HepG2 (cell line): ENCODE measurements around the gene PTPRE. TPM values are rescaled to one million over a fixed set of nuclear protein-coding genes. Genes with fewer than 3 reads are reported as not detected.

Source experiments
- DNMT3B ChIP-seq: conservative IDR thresholded peaks from 2 replicates; pipeline ENCODE4 v1.6.1; 2016; ENCODE audit warnings: missing biosample characterization, control low read depth
- EP300 ChIP-seq, 3 experiments: sonication (generic) in 1 of 3; formaldehyde crosslinking in 1 of 3; IDR thresholded peaks; 2 replicates each; pipeline versions ENCODE4 v1.5.1 to v1.6.1; 2011 to 2020; ENCODE audit warnings: low read depth in 2 of 3, low read length in 2 of 3, borderline replicate concordance in 1 of 3, improper control_type of control experiment in 1 of 3, mild to moderate bottlenecking in 1 of 3, missing genetic modification reagents in 1 of 3, moderate library complexity in 1 of 3
- HOXA9 ChIP-seq: sonication (generic); formaldehyde crosslinking; IDR thresholded peaks from 2 replicates; pipeline ENCODE4 v1.8.1; 2022; ENCODE audit warnings: missing genetic modification reagents, mild to moderate bottlenecking, moderate library complexity, borderline replicate concordance
- KLF12 ChIP-seq: sonication (generic); formaldehyde crosslinking; IDR thresholded peaks from 2 replicates; pipeline ENCODE4 v1.4.0; 2020; ENCODE audit warnings: missing genetic modification reagents, borderline replicate concordance
- MAZ ChIP-seq, 2 experiments: sonication (generic) in 1 of 2; formaldehyde crosslinking in 1 of 2; IDR thresholded peaks; 2 replicates each; pipeline versions ENCODE4 v1.5.0 to v1.6.1; 2012 to 2020; ENCODE audit warnings: low read depth in 2 of 2, mild to moderate bottlenecking in 2 of 2, borderline replicate concordance in 1 of 2, improper control_type of control experiment in 1 of 2, low read length in 1 of 2, missing genetic modification reagents in 1 of 2, moderate library complexity in 1 of 2
- RAD21 ChIP-seq: fragments of 450-650 bp; formaldehyde crosslinking; IDR thresholded peaks from 2 replicates; pipeline ENCODE4 v1.5.0; 2020; ENCODE audit warnings: mild to moderate bottlenecking
- SP4 ChIP-seq: sonication (generic); formaldehyde crosslinking; IDR thresholded peaks from 2 replicates; pipeline ENCODE4 v1.8.1; 2023; ENCODE audit warnings: mild to moderate bottlenecking, missing genetic modification reagents
- SPEN ChIP-seq: sonication (generic); formaldehyde crosslinking; IDR thresholded peaks from 2 replicates; pipeline ENCODE4 v1.5.1; 2020; ENCODE audit warnings: low read depth, mild to moderate bottlenecking, missing genetic modification reagents
- STAG1 ChIP-seq: sonication (generic); formaldehyde crosslinking; IDR thresholded peaks from 2 replicates; pipeline ENCODE4 v1.4.0; 2020; ENCODE audit warnings: missing genetic modification reagents
- THYN1 ChIP-seq: sonication (generic); formaldehyde crosslinking; IDR thresholded peaks from 2 replicates; pipeline ENCODE4 v1.8.1; 2023; ENCODE audit warnings: low read depth, mild to moderate bottlenecking, moderate library complexity, missing genetic modification reagents, borderline replicate concordance
- YY1 ChIP-seq: IDR thresholded peaks from 2 replicates; pipeline ENCODE4 v1.6.1; 2011; ENCODE audit warnings: low read length, low read depth, moderate library complexity, mild to moderate bottlenecking; ENCODE audit not compliant: insufficient read depth, insufficient replicate concordance
- ZBTB7A ChIP-seq: sonication (generic); formaldehyde crosslinking; IDR thresholded peaks from 2 replicates; pipeline ENCODE4 v1.8.0; 2022; ENCODE audit warnings: mild to moderate bottlenecking, missing genetic modification reagents
- ZC3H4 ChIP-seq: sonication (generic); formaldehyde crosslinking; IDR thresholded peaks from 2 replicates; pipeline ENCODE4 v1.4.0; 2020; ENCODE audit warnings: missing genetic modification reagents, borderline replicate concordance
- polyA plus RNA-seq, 8 experiments: library from polyadenylated mRNA; depleted of rRNA in 3 of 8; stranded (reverse) in 7 of 8; unstranded in 1 of 8; fragments of >200 nt; fragmentation: Illumina TruSeq in 4 of 8; extraction: Trizol in 4 of 8; gene quantifications; 2 replicates each; pipeline versions ENCODE4 v1.2.1 to v1.2.3, GENCODE V29; 2011 to 2016; ENCODE audit warnings: low read depth in 4 of 8, missing spikeins in 1 of 8, mixed read lengths in 1 of 8; ENCODE audit not compliant: insufficient read depth in 1 of 8
- total RNA-seq, 5 experiments: library from RNA; depleted of rRNA; stranded (reverse); fragments of >200 nt; fragmentation: Illumina TruSeq; extraction: Trizol; gene quantifications; 2 replicates each; pipeline ENCODE4 v1.2.3, GENCODE V29; 2016; ENCODE audit warnings: low read depth in 1 of 5
- TF ChIP-seq, protein P1 (sequence below): sonication (generic); formaldehyde crosslinking; IDR thresholded peaks from 2 replicates; pipeline ENCODE4 v1.5.0; 2020; ENCODE audit warnings: mild to moderate bottlenecking, missing genetic modification reagents, moderate library complexity
- TF ChIP-seq, protein P2 (sequence below): IDR thresholded peaks from 2 replicates; pipeline ENCODE4 v1.6.1; 2016; ENCODE audit warnings: low read depth
- TF ChIP-seq, protein P3 (sequence below): sonication (generic); formaldehyde crosslinking; IDR thresholded peaks from 2 replicates; pipeline ENCODE4 v1.9.0; 2021; ENCODE audit warnings: missing genetic modification reagents, borderline replicate concordance
- TF ChIP-seq, protein P4 (sequence below): sonication (generic); formaldehyde crosslinking; IDR thresholded peaks from 2 replicates; pipeline ENCODE4 v1.5.1; 2020; ENCODE audit warnings: mild to moderate bottlenecking, missing genetic modification reagents, moderate library complexity
- TF ChIP-seq, protein P5 (sequence below): IDR thresholded peaks from 2 replicates; pipeline ENCODE4 v1.6.1; 2016; ENCODE audit warnings: mild to moderate bottlenecking, missing biosample characterization, missing genetic modification reagents

PTPRE gene
- total and polyA plus RNA-seq, 2 of the 13 experiments (the other 11 are each of a cell fraction or from before 2014, with no cell fraction given): 0.01 to 0.02 TPM

DNA sequence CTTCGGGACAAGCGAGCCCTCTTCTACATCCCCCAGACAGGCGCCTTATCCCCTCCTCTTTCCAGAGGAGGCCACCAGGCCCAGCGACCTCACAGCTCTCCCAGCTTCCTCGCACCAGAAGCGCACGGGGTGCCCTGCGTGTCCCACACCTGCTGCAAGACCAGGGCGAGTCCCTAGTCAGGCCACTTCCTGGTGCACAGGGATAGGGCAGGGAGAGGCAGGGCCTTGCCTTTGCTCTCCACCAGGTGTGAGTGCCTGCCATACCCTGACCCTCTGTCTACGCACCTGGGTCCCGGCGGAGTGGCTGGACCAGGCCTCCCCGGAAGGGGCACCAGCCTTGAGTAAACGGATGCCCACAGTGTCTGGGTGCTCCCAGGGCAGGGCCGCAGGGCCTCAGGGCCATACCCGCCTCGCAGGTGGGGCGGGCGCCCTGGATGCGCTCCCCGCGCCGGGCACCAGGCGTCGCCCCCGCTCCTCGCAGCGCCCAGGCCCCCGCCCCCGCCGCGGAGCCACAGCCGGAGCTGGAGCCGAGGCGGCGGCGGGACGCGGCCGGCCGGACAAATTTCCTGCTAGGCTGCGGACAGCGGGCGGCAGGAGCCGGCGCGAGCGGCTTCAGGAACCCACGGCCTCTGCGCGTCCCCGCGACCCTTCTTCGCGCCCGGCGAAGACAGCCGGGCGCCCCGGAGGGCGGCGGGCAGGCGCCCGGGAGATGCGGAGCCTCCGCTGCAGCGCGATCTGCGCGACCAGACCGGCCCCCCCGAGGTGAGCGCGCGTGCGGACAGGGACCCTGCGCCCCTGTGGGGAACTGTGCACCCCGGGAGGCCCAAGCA lies at the start of gene PTPRE (continued):
- TF ChIP-seq, protein P1, sequence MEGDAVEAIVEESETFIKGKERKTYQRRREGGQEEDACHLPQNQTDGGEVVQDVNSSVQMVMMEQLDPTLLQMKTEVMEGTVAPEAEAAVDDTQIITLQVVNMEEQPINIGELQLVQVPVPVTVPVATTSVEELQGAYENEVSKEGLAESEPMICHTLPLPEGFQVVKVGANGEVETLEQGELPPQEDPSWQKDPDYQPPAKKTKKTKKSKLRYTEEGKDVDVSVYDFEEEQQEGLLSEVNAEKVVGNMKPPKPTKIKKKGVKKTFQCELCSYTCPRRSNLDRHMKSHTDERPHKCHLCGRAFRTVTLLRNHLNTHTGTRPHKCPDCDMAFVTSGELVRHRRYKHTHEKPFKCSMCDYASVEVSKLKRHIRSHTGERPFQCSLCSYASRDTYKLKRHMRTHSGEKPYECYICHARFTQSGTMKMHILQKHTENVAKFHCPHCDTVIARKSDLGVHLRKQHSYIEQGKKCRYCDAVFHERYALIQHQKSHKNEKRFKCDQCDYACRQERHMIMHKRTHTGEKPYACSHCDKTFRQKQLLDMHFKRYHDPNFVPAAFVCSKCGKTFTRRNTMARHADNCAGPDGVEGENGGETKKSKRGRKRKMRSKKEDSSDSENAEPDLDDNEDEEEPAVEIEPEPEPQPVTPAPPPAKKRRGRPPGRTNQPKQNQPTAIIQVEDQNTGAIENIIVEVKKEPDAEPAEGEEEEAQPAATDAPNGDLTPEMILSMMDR: peak; percentile 60
- TF ChIP-seq KLF12 (CRISPR knock-in tag) (no peak), ZC3H4 (no peak), RAD21 (CRISPR knock-in tag) (peak; percentile 88), THYN1 (no peak), MAZ (IDR thresholded peaks at IDR 0.05; ENCODE audit: borderline replicate concordance, low read depth, low read length) (no peak), MAZ (CRISPR knock-in tag; IDR thresholded peaks at IDR 0.05; ENCODE audit: low read depth) (peak; percentile 68; the same call in 1 of the 2 replicates), EP300 (IDR thresholded peaks at IDR 0.05; ENCODE audit: low read depth in 2 of 2, low read length in 2 of 2) (no peak), EP300 (CRISPR knock-in tag; IDR thresholded peaks at IDR 0.05; ENCODE audit: borderline replicate concordance) (no peak), HOXA9 (CRISPR knock-in tag) (no peak), SP4 (CRISPR knock-in tag) (0 out of 2 replicates have a peak, but pooled peaks have one; percentile 35), STAG1 (CRISPR knock-in tag) (peak; percentile 56), SPEN (CRISPR knock-in tag) (peak; percentile 24; the same call in 1 of the 2 replicates), YY1 (peak; percentile 38), ZBTB7A (CRISPR knock-in tag) (no peak), DNMT3B (CRISPR knock-in tag) (no peak)
- TF ChIP-seq, protein P2, sequence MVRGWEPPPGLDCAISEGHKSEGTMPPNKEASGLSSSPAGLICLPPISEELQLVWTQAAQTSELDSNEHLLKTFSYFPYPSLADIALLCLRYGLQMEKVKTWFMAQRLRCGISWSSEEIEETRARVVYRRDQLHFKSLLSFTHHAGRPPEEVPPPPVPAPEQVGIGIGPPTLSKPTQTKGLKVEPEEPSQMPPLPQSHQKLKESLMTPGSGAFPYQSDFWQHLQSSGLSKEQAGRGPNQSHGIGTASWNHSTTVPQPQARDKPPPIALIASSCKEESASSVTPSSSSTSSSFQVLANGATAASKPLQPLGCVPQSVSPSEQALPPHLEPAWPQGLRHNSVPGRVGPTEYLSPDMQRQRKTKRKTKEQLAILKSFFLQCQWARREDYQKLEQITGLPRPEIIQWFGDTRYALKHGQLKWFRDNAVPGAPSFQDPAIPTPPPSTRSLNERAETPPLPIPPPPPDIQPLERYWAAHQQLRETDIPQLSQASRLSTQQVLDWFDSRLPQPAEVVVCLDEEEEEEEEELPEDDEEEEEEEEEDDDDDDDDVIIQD: no peak
- TF ChIP-seq, protein P3, sequence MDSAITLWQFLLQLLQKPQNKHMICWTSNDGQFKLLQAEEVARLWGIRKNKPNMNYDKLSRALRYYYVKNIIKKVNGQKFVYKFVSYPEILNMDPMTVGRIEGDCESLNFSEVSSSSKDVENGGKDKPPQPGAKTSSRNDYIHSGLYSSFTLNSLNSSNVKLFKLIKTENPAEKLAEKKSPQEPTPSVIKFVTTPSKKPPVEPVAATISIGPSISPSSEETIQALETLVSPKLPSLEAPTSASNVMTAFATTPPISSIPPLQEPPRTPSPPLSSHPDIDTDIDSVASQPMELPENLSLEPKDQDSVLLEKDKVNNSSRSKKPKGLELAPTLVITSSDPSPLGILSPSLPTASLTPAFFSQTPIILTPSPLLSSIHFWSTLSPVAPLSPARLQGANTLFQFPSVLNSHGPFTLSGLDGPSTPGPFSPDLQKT: no peak
- TF ChIP-seq, protein P4, sequence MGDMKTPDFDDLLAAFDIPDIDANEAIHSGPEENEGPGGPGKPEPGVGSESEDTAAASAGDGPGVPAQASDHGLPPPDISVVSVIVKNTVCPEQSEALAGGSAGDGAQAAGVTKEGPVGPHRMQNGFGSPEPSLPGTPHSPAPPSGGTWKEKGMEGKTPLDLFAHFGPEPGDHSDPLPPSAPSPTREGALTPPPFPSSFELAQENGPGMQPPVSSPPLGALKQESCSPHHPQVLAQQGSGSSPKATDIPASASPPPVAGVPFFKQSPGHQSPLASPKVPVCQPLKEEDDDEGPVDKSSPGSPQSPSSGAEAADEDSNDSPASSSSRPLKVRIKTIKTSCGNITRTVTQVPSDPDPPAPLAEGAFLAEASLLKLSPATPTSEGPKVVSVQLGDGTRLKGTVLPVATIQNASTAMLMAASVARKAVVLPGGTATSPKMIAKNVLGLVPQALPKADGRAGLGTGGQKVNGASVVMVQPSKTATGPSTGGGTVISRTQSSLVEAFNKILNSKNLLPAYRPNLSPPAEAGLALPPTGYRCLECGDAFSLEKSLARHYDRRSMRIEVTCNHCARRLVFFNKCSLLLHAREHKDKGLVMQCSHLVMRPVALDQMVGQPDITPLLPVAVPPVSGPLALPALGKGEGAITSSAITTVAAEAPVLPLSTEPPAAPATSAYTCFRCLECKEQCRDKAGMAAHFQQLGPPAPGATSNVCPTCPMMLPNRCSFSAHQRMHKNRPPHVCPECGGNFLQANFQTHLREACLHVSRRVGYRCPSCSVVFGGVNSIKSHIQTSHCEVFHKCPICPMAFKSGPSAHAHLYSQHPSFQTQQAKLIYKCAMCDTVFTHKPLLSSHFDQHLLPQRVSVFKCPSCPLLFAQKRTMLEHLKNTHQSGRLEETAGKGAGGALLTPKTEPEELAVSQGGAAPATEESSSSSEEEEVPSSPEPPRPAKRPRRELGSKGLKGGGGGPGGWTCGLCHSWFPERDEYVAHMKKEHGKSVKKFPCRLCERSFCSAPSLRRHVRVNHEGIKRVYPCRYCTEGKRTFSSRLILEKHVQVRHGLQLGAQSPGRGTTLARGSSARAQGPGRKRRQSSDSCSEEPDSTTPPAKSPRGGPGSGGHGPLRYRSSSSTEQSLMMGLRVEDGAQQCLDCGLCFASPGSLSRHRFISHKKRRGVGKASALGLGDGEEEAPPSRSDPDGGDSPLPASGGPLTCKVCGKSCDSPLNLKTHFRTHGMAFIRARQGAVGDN: 0 out of 2 replicates have a peak, but pooled peaks have one; percentile 18
- TF ChIP-seq, protein P5, sequence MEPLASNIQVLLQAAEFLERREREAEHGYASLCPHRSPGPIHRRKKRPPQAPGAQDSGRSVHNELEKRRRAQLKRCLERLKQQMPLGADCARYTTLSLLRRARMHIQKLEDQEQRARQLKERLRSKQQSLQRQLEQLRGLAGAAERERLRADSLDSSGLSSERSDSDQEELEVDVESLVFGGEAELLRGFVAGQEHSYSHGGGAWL (CRISPR knock-in tag): no peak
